ENCODE results near the gene NTNG2. TPM values are rescaled to one million over a fixed set of nuclear protein-coding genes. Genes with fewer than 3 reads are reported as not detected.

The NTNG2 gene
- total and polyA plus RNA-seq, 9 of the 15 experiments (the other 6 are each of a cell fraction or from before 2014, with no cell fraction given): 0.01 to 0.11 (median 0.09) TPM; not detected in 6

DNA sequence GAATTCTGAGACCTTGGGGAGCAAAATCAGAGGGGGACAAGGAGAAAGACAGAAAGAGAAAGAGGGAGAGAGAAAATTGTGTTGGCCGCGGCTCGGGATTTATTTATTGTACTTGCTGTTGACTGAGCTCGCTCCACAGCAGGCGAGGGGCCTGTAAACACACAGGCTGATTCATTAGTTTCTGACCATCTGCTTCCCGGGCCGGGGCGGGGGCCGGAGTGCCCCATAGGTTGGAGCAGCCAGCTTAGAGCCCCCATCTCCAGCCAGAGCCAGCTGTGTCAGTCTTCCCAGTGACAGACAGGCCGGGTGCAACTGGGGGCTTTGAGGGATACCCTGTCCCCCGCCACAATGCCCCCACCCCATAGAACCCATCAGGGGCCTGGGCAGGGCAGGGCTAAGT lies 30.9 kb downstream of the NTNG2 start:
- in situ Hi-C loops (cut with MboI): no loop called here
- no TSS peak for BruUV-seq (replicated peaks)
- WGBS (ENCODE audit: insufficient coverage, low coverage, missing lambda C conversion rate): 7% methylated on average over 11 of the region's 11 CpGs
- intact Hi-C loops (cut with micrococcal nuclease): no loop called here
- FAIRE-seq (no peak), ATAC-seq (no peak), DNase-seq (ENCODE audit: extremely low read depth in 1 of 4, low spot score in 3 of 4) (no peak)
- POLR2A ChIA-PET: interaction anchor here (0.6 kb wide), 1 partner anchor 680 kb away, joined by 3 read pairs; no protein-coding TSS in a partner anchor
- H2AFZ ChIP-seq (ENCODE audit: low read depth, low read length): no peak overlapping the region
- no peaks in the 10 kb centered on the region for H3K9me1 ChIP-seq (ENCODE audit: control insufficient read depth, insufficient read depth, low read length)
- no peaks in the 10 kb centered on the region for H3K36me3 ChIP-seq (ENCODE audit: control insufficient read depth, insufficient read depth, low read length)
- H3K27ac ChIP-seq (ENCODE audit: extremely low read depth, low read depth, low read length): no peak overlapping the region
- no peak overlapping the region for H3K4me2 ChIP-seq (ENCODE audit: insufficient read depth, low read length)
- no peaks in the 10 kb centered on the region for H3K79me2 ChIP-seq (ENCODE audit: control insufficient read depth, insufficient read depth, low read length)
- CTCF ChIA-PET (ENCODE audit: low intra/inter-chr PET ratio): interaction anchor here (0.7 kb wide), 1 partner anchor 1465 kb away, joined by 3 read pairs; no protein-coding TSS in a partner anchor
- no peaks in the 10 kb centered on the region for H3K9me3 ChIP-seq (replicated peaks; ENCODE audit: control insufficient read depth, insufficient read depth, low read depth, low read length)
- H3K27me3 ChIP-seq (ENCODE audit: control insufficient read depth in 2 of 2, insufficient read depth in 2 of 2, low read length in 2 of 2): peaks cover 47 to 74% of the 10 kb centered on the region in 2 experiments
- peaks cover 0 to 3% of the 10 kb centered on the region in 2 experiments; a peak in 1 of 5 replicates for H3K4me1 ChIP-seq (replicated peaks in 1 of 2; ENCODE audit: control insufficient read depth in 2 of 2, insufficient read depth in 2 of 2, low read length in 2 of 2)
- no peak overlapping the region for H3K9ac ChIP-seq (ENCODE audit: insufficient read depth in 1 of 2, low read depth in 2 of 2, low read length in 2 of 2)
- no peak overlapping the region for H3K4me3 ChIP-seq
- no peaks in the 10 kb centered on the region; the same call in 1 of the 2 replicates for H4K20me1 ChIP-seq (replicated peaks; ENCODE audit: control insufficient read depth, insufficient read depth, low read length)
- TF ChIP-seq SRSF7 (optimal IDR thresholded peaks at IDR 0.05; ENCODE audit: low read depth, low read length) (no peak), NELFE (IDR thresholded peaks at IDR 0.05; ENCODE audit: insufficient read depth, insufficient read length) (no peak), ATF1 (CRISPR knock-in tag; IDR thresholded peaks at IDR 0.05) (no peak), ATF1 (tag; IDR thresholded peaks at IDR 0.05) (no peak), ZNF699 (CRISPR knock-in tag; IDR thresholded peaks at IDR 0.05; ENCODE audit: insufficient replicate concordance) (no peak), ZBTB7A (IDR thresholded peaks at IDR 0.05; ENCODE audit: borderline replicate concordance, control insufficient read depth, low read depth, low read length) (no peak), ETV6 (IDR thresholded peaks at IDR 0.05; ENCODE audit: borderline replicate concordance in 1 of 2, low read depth in 2 of 2, low read length in 1 of 2) (no peak), ETV6 (CRISPR knock-in tag; IDR thresholded peaks at IDR 0.05; ENCODE audit: borderline replicate concordance) (no peak), MCM3 (IDR thresholded peaks at IDR 0.05) (no peak), MYNN (IDR thresholded peaks at IDR 0.05) (no peak), MYNN (CRISPR knock-in tag; IDR thresholded peaks at IDR 0.05) (no peak), SIN3A (IDR thresholded peaks at IDR 0.05; ENCODE audit: borderline replicate concordance in 2 of 2, control insufficient read depth in 1 of 2, low read depth in 2 of 2, low read length in 2 of 2) (no peak), NUFIP1 (IDR thresholded peaks at IDR 0.05; ENCODE audit: partially characterized antibody) (no peak), ELF1 (tag; IDR thresholded peaks at IDR 0.05) (no peak)
- TF ChIP-seq, protein P1, sequence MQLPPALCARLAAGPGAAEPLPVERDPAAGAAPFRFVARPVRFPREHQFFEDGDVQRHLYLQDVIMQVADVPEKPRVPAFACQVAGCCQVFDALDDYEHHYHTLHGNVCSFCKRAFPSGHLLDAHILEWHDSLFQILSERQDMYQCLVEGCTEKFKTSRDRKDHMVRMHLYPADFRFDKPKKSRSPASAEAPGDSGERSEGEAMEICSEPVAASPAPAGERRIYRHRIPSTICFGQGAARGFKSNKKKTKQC (CRISPR knock-in tag; IDR thresholded peaks at IDR 0.05): no peak
- TF ChIP-seq, protein P2, sequence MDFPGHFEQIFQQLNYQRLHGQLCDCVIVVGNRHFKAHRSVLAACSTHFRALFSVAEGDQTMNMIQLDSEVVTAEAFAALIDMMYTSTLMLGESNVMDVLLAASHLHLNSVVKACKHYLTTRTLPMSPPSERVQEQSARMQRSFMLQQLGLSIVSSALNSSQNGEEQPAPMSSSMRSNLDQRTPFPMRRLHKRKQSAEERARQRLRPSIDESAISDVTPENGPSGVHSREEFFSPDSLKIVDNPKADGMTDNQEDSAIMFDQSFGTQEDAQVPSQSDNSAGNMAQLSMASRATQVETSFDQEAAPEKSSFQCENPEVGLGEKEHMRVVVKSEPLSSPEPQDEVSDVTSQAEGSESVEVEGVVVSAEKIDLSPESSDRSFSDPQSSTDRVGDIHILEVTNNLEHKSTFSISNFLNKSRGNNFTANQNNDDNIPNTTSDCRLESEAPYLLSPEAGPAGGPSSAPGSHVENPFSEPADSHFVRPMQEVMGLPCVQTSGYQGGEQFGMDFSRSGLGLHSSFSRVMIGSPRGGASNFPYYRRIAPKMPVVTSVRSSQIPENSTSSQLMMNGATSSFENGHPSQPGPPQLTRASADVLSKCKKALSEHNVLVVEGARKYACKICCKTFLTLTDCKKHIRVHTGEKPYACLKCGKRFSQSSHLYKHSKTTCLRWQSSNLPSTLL (IDR thresholded peaks at IDR 0.05): no peak
